Motor neuron (in vitro differentiated cells): ENCODE data around the gene ATRX. TPM values are rescaled to one million over a fixed set of nuclear protein-coding genes. Genes with fewer than 3 reads are reported as not detected.
"Not testable (repeated sequence)": the region's sequence is repeated elsewhere in the genome, so short reads cannot be mapped to it uniquely, and the experiment has no call there.

ENCODE experiments used
- ATAC-seq, 8 experiments: fragments of 200-7000 bp; cut with Tn5 transposase; replicated peaks in 6 of 8; 2 replicates each; pipeline ENCODE4 v1.8.0; 2021; ENCODE audit warnings: mild to moderate bottlenecking in 8 of 8, moderate library complexity in 8 of 8
- H3K27ac ChIP-seq, 2 donors: fragments of 250-450 bp; sonication (Bioruptor Pico); 2 replicates each; pipeline ENCODE4 v1.9.0; 2021; ENCODE audit warnings: antibody characterized with exemption in 2 of 2, mild to moderate bottlenecking in 2 of 2, moderate library complexity in 1 of 2
- H3K4me1 ChIP-seq, 2 donors: fragments of 250-450 bp; sonication (Bioruptor Pico); replicated peaks in 1 of 2; 2 replicates each; pipeline ENCODE4 v1.6.1; 2021; ENCODE audit warnings: antibody characterized with exemption in 2 of 2, mild to moderate bottlenecking in 2 of 2, moderate library complexity in 1 of 2
- H3K4me3 ChIP-seq, 5 donors: fragments of 250-450 bp; sonication (Bioruptor Pico); 2 replicates each; pipeline ENCODE4 v1.9.0; 2021; ENCODE audit warnings: antibody characterized with exemption in 5 of 5, mild to moderate bottlenecking in 5 of 5, moderate library complexity in 4 of 5
- WGBS, 10 experiments: fragments of 450-650 bp; shearing (Covaris generic); methylation state at CpG; one replicate each; pipeline ENCODE4 v1.0.0; 2022; 5-methylcytosine and 5-hydroxymethylcytosine counted together
- in situ Hi-C, 9 experiments: fragments of 400-800 bp; cut with MboI; loops; one replicate each; pipeline ENCODE4 v1.15.0; 2021; ENCODE audit warnings: low sequenced_read_pairs in 9 of 9, low pct_unique_long_range_greater_than_20kb in 2 of 9; ENCODE audit not compliant: unreplicated experiment in 9 of 9
- total RNA-seq, 8 experiments: library from RNA; unstranded; fragments of 300-600 nt; gene quantifications; 2 replicates each; pipeline versions ENCODE4 v1.2.3 to v1.2.4, GENCODE V29; 2022

ATRX gene
- total RNA-seq, 8 experiments from 2014 or later, result 44.7 to 140 (median 59.3) TPM

DNA sequence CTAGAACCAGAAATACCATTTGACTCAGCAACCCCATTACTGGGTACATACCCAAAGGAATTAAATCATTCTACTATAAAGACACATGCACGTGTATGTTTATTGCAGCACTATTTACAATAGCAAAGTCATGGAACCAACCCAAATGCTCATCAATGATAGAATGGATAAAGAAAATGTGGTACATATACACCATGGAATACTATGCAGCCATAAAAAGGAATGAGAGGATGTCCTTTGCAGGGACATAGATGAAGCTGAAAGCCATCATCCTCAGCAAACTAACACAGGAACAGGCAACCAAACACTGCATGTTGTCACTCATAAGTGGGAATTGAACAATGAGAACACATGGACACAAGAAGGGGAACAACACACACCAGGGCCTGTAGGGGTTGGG, 285.9 kb downstream of the ATRX start:
- ATAC-seq, result not testable (repeated sequence)

DNA sequence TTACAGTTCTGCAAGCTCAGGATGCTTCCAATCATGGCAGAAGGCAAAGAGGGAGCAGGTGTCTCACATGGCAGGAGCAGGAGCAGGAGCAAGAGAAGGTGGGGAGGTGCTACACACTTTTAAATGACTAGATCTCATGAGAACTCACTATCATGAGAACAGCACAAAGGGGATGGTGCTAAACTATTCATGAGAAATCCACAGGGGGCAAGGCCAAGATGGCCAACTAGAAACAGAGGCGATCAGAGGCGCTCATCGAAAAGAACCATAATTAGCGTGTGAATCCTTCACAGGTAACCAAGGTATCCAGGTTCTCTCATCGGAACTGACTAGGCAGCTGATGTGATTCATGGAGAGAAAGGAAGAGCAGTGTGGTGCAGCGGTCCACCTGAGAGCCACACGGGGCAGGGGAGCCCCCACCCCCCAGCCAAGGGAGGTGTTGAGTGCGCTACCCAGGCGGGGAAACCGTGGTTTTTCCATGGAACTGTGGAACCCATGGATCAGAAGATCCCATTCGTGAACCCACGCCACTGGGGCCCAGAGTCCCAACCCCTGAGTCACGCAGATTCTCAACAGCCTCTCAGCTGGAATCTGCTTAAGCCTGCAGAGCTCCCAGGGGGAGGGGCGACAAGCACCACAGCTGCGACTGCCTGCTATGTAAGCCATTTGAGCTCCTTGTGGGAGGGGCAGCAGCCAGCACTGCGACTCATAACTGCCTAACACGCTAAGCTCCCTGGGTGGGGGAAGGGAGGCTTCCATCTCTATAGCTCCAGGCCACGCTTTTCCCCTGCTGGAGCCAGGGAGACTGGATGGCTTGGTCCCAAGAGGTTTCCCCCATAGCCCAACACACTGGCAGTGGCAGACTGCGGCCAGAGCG, 292.1 kb downstream of the ATRX start:
- WGBS, 10 experiments, result 10 to 57% methylated on average over 2 to 5 of the region's 20 CpGs; no CpG with 5 or more reads in 8 of the 10 experiments
- in situ Hi-C loops, result no loop called here
- no peaks in the 10 kb centered on the region for H3K4me1 ChIP-seq
- ATAC-seq, result peak in 7 of 8 experiments; percentile 39 to 98 (median 72)
- H3K4me3 ChIP-seq, result no peak overlapping the region
- H3K27ac ChIP-seq, result no peak overlapping the region

More for the DNA sequence above, 285.9 kb downstream of the ATRX start:
- whole genome bisulfite sequencing, 10 experiments, result 100% methylated on average over 1 of the region's 1 CpG; no CpG with 5 or more reads in 9 of the 10 experiments
- H3K4me1 ChIP-seq, H3K27ac ChIP-seq, in situ Hi-C loops, H3K4me3 ChIP-seq: not testable (repeated sequence)

DNA sequence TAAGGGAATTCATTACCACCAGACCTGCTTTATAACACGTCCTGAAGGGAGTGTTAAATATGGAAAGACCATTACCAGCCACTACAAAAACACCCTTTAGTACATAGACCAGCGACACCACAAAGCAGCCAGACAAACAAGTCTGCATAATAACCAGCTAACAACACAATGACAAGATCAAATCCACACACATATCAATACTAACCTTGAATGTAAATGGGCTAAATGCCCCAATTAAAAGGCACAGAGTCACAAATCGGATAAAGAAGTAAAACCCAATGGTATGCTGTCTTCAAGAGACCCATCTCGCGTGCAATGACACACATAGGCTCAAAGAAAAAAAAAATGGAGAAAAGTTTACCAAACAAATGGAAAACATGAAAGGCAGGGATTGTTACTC, 302.0 kb downstream of the ATRX start:
- H3K4me1 ChIP-seq, result no peaks in the 10 kb centered on the region
- 22 to 80% (median 70%) methylated on average over 1 to 3 of the region's 5 CpGs; no CpG with 5 or more reads in 5 of the 10 experiments for WGBS, 10 experiments
- H3K4me3 ChIP-seq, result no peak overlapping the region
- in situ Hi-C loops, result no loop called here
- ATAC-seq, result no peak
- no peak overlapping the region for H3K27ac ChIP-seq

DNA sequence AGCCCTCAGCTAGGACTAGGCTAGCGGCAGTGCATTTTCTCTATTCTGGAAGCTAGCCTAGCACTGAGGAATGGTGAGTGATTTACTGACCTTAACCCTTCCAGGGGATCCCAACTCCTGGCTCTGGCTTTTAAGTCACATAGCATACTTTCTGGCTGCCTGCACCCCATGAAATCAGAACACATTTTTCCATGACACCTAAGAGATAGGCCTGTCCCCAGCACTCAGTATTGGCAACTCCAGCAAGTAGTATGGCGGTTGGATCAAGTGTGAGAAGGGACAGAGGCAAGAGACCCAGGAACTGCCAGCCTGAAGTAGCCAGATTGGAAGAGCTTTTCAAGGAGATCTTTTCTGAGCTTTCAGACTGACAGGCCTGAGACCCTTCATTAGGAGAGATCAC, 330.6 kb downstream of the ATRX start:
- Histone ChIP-seq H3K4me3 (no peak overlapping the region), H3K4me1 (no peaks in the 10 kb centered on the region), H3K27ac (no peak overlapping the region)
- in situ Hi-C loops, result no loop called here
- 58 to 100% methylated on average over 1 to 2 of the region's 2 CpGs; no CpG with 5 or more reads in 8 of the 10 experiments for WGBS, 10 experiments
- ATAC-seq, result no peak

Other genes with a start within 250 kb of the ATRX start
- gene MAGT1, start 109.2 kb upstream of the ATRX start, total RNA-seq, result 10 to 100 TPM in 7 of 8 experiments, 1 to 10 TPM in 1; 8.0 to 84.0 (median 23.2) TPM
- 100 to 1,000 TPM; 369 to 724 (median 495) TPM for gene COX7B, start 113.3 kb upstream of the ATRX start, total RNA-seq
- 10 to 100 TPM in 1 of 8 experiments, 1 to 10 TPM in 7; 6.0 to 13.3 (median 8.1) TPM for gene ATP7A, start 124.5 kb upstream of the ATRX start, total RNA-seq
- 1 to 10 TPM in 4 of 8 experiments, under 1 TPM in 2, not detected in 2; 0.43 to 1.8 (median 1.4) TPM for gene PGAM4, start 183.4 kb upstream of the ATRX start, total RNA-seq